Tibial nerve (tissue), 4 donors: ENCODE results near the gene ZIM2. TPM values are rescaled to one million over a fixed set of nuclear protein-coding genes. Genes with fewer than 3 reads are reported as not detected.

Experiments used
- DNase-seq, 2 donors: peaks; one replicate each; pipeline ENCODE4 v3.0.0-alpha.2; 2019; ENCODE audit warnings: low spot score in 2 of 2
- H3K27ac ChIP-seq, 4 donors: fragments of 200-600 bp; sonication (generic) in 3 of 4; one replicate each; pipeline ENCODE4 v1.5.1; 2017 to 2019; ENCODE audit warnings: mild to moderate bottlenecking in 1 of 4
- H3K27me3 ChIP-seq, 2 donors: fragments of 200-600 bp; sonication (generic) in 1 of 2; one replicate each; pipeline versions ENCODE4 v1.5.1 to v1.6.0; 2017 to 2019
- H3K36me3 ChIP-seq, 3 donors: fragments of 200-600 bp; sonication (generic); one replicate each; pipeline ENCODE4 v1.5.1; 2018 to 2019
- H3K4me1 ChIP-seq, 4 donors: fragments of 200-600 bp; sonication (generic) in 3 of 4; one replicate each; pipeline ENCODE4 v1.5.1; 2017 to 2019
- H3K4me3 ChIP-seq, 4 donors: fragments of 200-600 bp; sonication (generic) in 3 of 4; one replicate each; pipeline ENCODE4 v1.5.1; 2017 to 2019; ENCODE audit warnings: mild to moderate bottlenecking in 1 of 4, moderate library complexity in 1 of 4
- H3K9me3 ChIP-seq, 4 donors: fragments of 200-600 bp; sonication (generic) in 3 of 4; one replicate each; pipeline ENCODE4 v1.5.1; 2017 to 2019
- EP300 ChIP-seq, 2 donors: sonication (generic); formaldehyde crosslinking; IDR thresholded peaks; one replicate each; pipeline ENCODE4 v1.6.1; 2017; ENCODE audit warnings: antibody characterized with exemption in 2 of 2, mild to moderate bottlenecking in 1 of 2
- POLR2A ChIP-seq, 2 donors: fragments of 450-650 bp; IDR thresholded peaks; one replicate each; pipeline ENCODE4 v1.6.1; 2017; ENCODE audit warnings: antibody characterized with exemption in 2 of 2, mild to moderate bottlenecking in 2 of 2, moderate library complexity in 2 of 2
- WGBS, 2 donors: methylation state at CpG; one replicate each; pipeline ENCODE4 v1.1.5; 2018; 5-methylcytosine and 5-hydroxymethylcytosine counted together
- total RNA-seq, 4 donors: library from RNA; depleted of rRNA; stranded (reverse); fragments of >200 nt; gene quantifications; one replicate each; pipeline ENCODE4 v1.1.0, GENCODE V29; 2016
- TF ChIP-seq, protein P1 (sequence below), 5 experiments: fragments of 200-600 bp in 3 of 5; fragments of 450-650 bp in 2 of 5; sonication (generic) in 3 of 5; IDR thresholded peaks; one replicate each; pipeline ENCODE4 v1.5.1; 2016 to 2019; ENCODE audit warnings: antibody characterized with exemption in 5 of 5, mild to moderate bottlenecking in 3 of 5, moderate library complexity in 2 of 5

ZIM2 gene
- total RNA-seq, 4 donors from 2014 or later, result not detected

DNA sequence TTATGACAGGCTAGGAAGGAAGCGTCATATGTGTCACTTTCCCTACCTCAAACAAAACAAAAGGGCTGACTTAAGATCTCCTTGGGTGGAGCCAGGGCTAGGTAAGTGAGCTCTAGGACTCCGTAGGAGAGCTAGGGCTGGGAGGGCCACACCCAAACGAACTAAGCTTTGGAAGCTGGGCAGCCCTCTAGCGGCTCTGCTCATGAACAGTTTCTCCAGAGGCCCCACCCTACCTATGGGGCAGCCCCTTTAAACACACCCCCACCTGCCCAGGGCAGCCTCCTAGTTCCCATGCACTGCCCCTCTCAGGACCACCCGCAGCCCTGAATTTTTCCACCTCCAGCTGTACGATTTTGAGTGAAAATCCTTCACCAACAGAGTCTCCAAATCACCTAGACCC lies 3.5 kb downstream of the ZIM2 start:
- peak overlapping the region in 3 of 4 donors; percentile 83 to 92 (median 91) for H3K27ac ChIP-seq
- 55 to 59% methylated on average over 6 of the region's 6 CpGs for WGBS, 2 donors
- peak overlapping the region in 2 of 4 donors; percentile 44 to 55 for H3K4me3 ChIP-seq
- H3K27me3 ChIP-seq, result no peaks in the 10 kb centered on the region
- TF ChIP-seq EP300 (IDR thresholded peaks at IDR 0.05) (no peak), POLR2A (IDR thresholded peaks at IDR 0.05) (no peak)
- TF ChIP-seq, protein P1, sequence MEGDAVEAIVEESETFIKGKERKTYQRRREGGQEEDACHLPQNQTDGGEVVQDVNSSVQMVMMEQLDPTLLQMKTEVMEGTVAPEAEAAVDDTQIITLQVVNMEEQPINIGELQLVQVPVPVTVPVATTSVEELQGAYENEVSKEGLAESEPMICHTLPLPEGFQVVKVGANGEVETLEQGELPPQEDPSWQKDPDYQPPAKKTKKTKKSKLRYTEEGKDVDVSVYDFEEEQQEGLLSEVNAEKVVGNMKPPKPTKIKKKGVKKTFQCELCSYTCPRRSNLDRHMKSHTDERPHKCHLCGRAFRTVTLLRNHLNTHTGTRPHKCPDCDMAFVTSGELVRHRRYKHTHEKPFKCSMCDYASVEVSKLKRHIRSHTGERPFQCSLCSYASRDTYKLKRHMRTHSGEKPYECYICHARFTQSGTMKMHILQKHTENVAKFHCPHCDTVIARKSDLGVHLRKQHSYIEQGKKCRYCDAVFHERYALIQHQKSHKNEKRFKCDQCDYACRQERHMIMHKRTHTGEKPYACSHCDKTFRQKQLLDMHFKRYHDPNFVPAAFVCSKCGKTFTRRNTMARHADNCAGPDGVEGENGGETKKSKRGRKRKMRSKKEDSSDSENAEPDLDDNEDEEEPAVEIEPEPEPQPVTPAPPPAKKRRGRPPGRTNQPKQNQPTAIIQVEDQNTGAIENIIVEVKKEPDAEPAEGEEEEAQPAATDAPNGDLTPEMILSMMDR (IDR thresholded peaks at IDR 0.05), result no peak
- peaks cover 0 to 7% (median 0%) of the 10 kb centered on the region in 3 donors for H3K36me3 ChIP-seq
- no peak for DNase-seq
- peaks cover 0 to 15% (median 3%) of the 10 kb centered on the region in 4 donors for H3K4me1 ChIP-seq
- H3K9me3 ChIP-seq, result peaks cover 0 to 36% (median 0%) of the 10 kb centered on the region in 4 donors

GRCh38 chr19:56836059-56836458 lies 4.5 kb downstream of the ZIM2 start:
- no peak overlapping the region for H3K4me3 ChIP-seq
- no peak overlapping the region for H3K27ac ChIP-seq
- WGBS, 2 donors, result 87 to 93% methylated on average over 9 of the region's 9 CpGs
- peaks cover 0 to 15% (median 3%) of the 10 kb centered on the region in 4 donors for H3K4me1 ChIP-seq
- peaks cover 0 to 36% (median 0%) of the 10 kb centered on the region in 4 donors for H3K9me3 ChIP-seq
- no peak for DNase-seq
- peaks cover 0 to 7% (median 0%) of the 10 kb centered on the region in 3 donors for H3K36me3 ChIP-seq
- H3K27me3 ChIP-seq, result no peaks in the 10 kb centered on the region
- TF ChIP-seq POLR2A (IDR thresholded peaks at IDR 0.05) (no peak), EP300 (IDR thresholded peaks at IDR 0.05) (no peak)
- TF ChIP-seq, protein P1 (IDR thresholded peaks at IDR 0.05), result no peak

GRCh38 chr19:56835401-56835800 lies 5.1 kb downstream of the ZIM2 start:
- Histone ChIP-seq H3K27ac (no peak overlapping the region), H3K4me1 (peaks cover 0 to 10% (median 3%) of the 10 kb centered on the region in 4 donors), H3K27me3 (no peaks in the 10 kb centered on the region), H3K4me3 (no peak overlapping the region), H3K36me3 (peaks cover 0 to 7% (median 0%) of the 10 kb centered on the region in 3 donors), H3K9me3 (peaks cover 0 to 30% (median 0%) of the 10 kb centered on the region in 4 donors)
- TF ChIP-seq, protein P1 (IDR thresholded peaks at IDR 0.05), result no peak
- TF ChIP-seq POLR2A (IDR thresholded peaks at IDR 0.05), result no peak
- TF ChIP-seq EP300 (IDR thresholded peaks at IDR 0.05), result no peak
- DNase-seq, result no peak

GRCh38 chr19:56834564-56835375 lies 5.8 kb downstream of the ZIM2 start:
- Histone ChIP-seq H3K27me3 (no peaks in the 10 kb centered on the region), H3K27ac (no peak overlapping the region), H3K36me3 (peaks cover 0 to 7% (median 0%) of the 10 kb centered on the region in 3 donors), H3K4me3 (no peak overlapping the region), H3K9me3 (peaks cover 0 to 24% (median 0%) of the 10 kb centered on the region in 4 donors), H3K4me1 (peaks cover 0 to 8% (median 3%) of the 10 kb centered on the region in 4 donors)
- TF ChIP-seq EP300 (IDR thresholded peaks at IDR 0.05), result no peak
- no peak for TF ChIP-seq POLR2A (IDR thresholded peaks at IDR 0.05)
- TF ChIP-seq, protein P1 (IDR thresholded peaks at IDR 0.05), result no peak
- no peak for DNase-seq
- 77 to 80% methylated on average over 5 of the region's 5 CpGs for WGBS, 2 donors

- Histone ChIP-seq H3K4me3 (no peak overlapping the region), H3K4me1 (peaks cover 0 to 6% (median 0%) of the 10 kb centered on the region in 4 donors), H3K27me3 (no peaks in the 10 kb centered on the region), H3K9me3 (peaks cover 0 to 1% (median 0%) of the 10 kb centered on the region in 4 donors), H3K27ac (no peak overlapping the region), H3K36me3 (peaks cover 0 to 7% (median 0%) of the 10 kb centered on the region in 3 donors)
- no peak for DNase-seq
- 74 to 79% methylated on average over 5 of the region's 5 CpGs for WGBS, 2 donors
- TF ChIP-seq POLR2A (IDR thresholded peaks at IDR 0.05) (no peak), EP300 (IDR thresholded peaks at IDR 0.05) (no peak)
- TF ChIP-seq, protein P1 (IDR thresholded peaks at IDR 0.05), result no peak
Measured at GRCh38 chr19:56832352-56832928, 8.1 kb downstream of the ZIM2 start.
